GM21381 (cell line): ENCODE data around the gene IQUB.
A peak's percentile ranks its signal among the peaks of the same experiment; 100 is the strongest.
"Not testable (repeated sequence)": the region's sequence is repeated elsewhere in the genome, so short reads cannot be mapped to it uniquely, and the experiment has no call there.

Source experiments
- ATAC-seq: cut with Tn5 transposase; IDR thresholded peaks from one replicate; pipeline ENCODE4 v1.9.1; 2021; ENCODE audit warnings: mild to moderate bottlenecking, moderate library complexity; ENCODE audit not compliant: unreplicated experiment

The IQUB gene

GRCh38 chr7:123548406-123548805 lies 14.0 kb upstream of the IQUB start:
- no peak for ATAC-seq

GRCh38 chr7:123539871-123540270 lies 5.5 kb upstream of the IQUB start:
- no peak for ATAC-seq

GRCh38 chr7:123538897-123539296 lies 4.5 kb upstream of the IQUB start:
- ATAC-seq = no peak

- no peak for ATAC-seq
These were observed 3.9 kb upstream of the IQUB start for GRCh38 chr7:123538189-123538714.

- no peak for ATAC-seq
These were observed 2.7 kb upstream of the IQUB start for GRCh38 chr7:123537026-123537642.

GRCh38 chr7:123535517-123535916 lies 1.1 kb upstream of the IQUB start:
- no peak for ATAC-seq

- peak; percentile 15 for ATAC-seq
These were observed 439 bp downstream of the IQUB start for GRCh38 chr7:123533929-123534382.

- ATAC-seq = no peak
These were observed 860 bp downstream of the IQUB start for GRCh38 chr7:123533553-123533917.

GRCh38 chr7:123532788-123533552 lies 1.4 kb downstream of the IQUB start:
- peak; percentile 26 for ATAC-seq

- ATAC-seq = peak; percentile 1
These were observed 2.1 kb downstream of the IQUB start for GRCh38 chr7:123532343-123532742.

GRCh38 chr7:123530035-123530591 lies 4.3 kb downstream of the IQUB start:
- not testable (repeated sequence) for ATAC-seq

- ATAC-seq = no peak
These were observed 6.1 kb downstream of the IQUB start for GRCh38 chr7:123528265-123528664.

- not testable (repeated sequence) for ATAC-seq
These were observed 6.6 kb downstream of the IQUB start for GRCh38 chr7:123527712-123528225.

- not testable (repeated sequence) for ATAC-seq
These were observed 7.9 kb downstream of the IQUB start for GRCh38 chr7:123526533-123526932.

GRCh38 chr7:123522066-123522465 lies 12.3 kb downstream of the IQUB start:
- no peak for ATAC-seq

- no peak for ATAC-seq
These were observed 29.2 kb downstream of the IQUB start for GRCh38 chr7:123505221-123505620.

GRCh38 chr7:123502201-123502600 lies 32.2 kb downstream of the IQUB start:
- no peak for ATAC-seq

- ATAC-seq = no peak
These were observed 33.4 kb downstream of the IQUB start for GRCh38 chr7:123500878-123501489.

- no peak for ATAC-seq
These were observed 35.0 kb downstream of the IQUB start for GRCh38 chr7:123499211-123499970.

GRCh38 chr7:123498601-123499000 lies 35.8 kb downstream of the IQUB start:
- ATAC-seq = no peak

GRCh38 chr7:123498031-123498430 lies 36.4 kb downstream of the IQUB start:
- ATAC-seq = no peak
